Glutamatergic neuron (in vitro differentiated cells): ENCODE measurements around the gene OR7C1. TPM values are rescaled to one million over a fixed set of nuclear protein-coding genes. Genes with fewer than 3 reads are reported as not detected.

Source experiments
- DNase-seq: peaks from one replicate; pipeline ENCODE4 v3.0.0; 2022
- H3K27ac Mint-ChIP-seq: one replicate; pipeline ENCODE4 v1.8.0; 2020; ENCODE audit warnings: mild to moderate bottlenecking, mixed read lengths, inconsistent platforms; ENCODE audit not compliant: unreplicated experiment
- H3K27me3 Mint-ChIP-seq: one replicate; pipeline ENCODE4 v1.8.0; 2020; ENCODE audit warnings: mild to moderate bottlenecking, moderate library complexity, mixed read lengths, inconsistent platforms; ENCODE audit not compliant: unreplicated experiment
- H3K36me3 Mint-ChIP-seq: one replicate; pipeline ENCODE4 v1.8.0; 2020; ENCODE audit warnings: mild to moderate bottlenecking, mixed read lengths, inconsistent platforms; ENCODE audit not compliant: unreplicated experiment
- H3K4me1 Mint-ChIP-seq: one replicate; pipeline ENCODE4 v1.8.0; 2020; ENCODE audit warnings: mild to moderate bottlenecking, low read depth, mixed read lengths, inconsistent platforms; ENCODE audit not compliant: unreplicated experiment
- H3K4me3 Mint-ChIP-seq: one replicate; pipeline ENCODE4 v1.8.0; 2020; ENCODE audit warnings: mild to moderate bottlenecking, mixed read lengths, inconsistent platforms; ENCODE audit not compliant: unreplicated experiment
- H3K9me3 Mint-ChIP-seq: one replicate; pipeline ENCODE4 v1.8.0; 2020; ENCODE audit warnings: mild to moderate bottlenecking, moderate library complexity, mixed read lengths, inconsistent platforms; ENCODE audit not compliant: unreplicated experiment
- total RNA-seq: library from RNA; stranded (reverse); fragmentation: NEBNext Ultra II Directional; extraction: Animal tissue kit (Norgen Biotek cat#: 25700); gene quantifications from one replicate; pipeline ENCODE4 v1.2.1, GENCODE V29; 2021; ENCODE audit not compliant: unreplicated experiment
- TF ChIP-seq, protein P1 (sequence below): fragments of 200-600 bp; sonication (generic); IDR thresholded peaks from one replicate; pipeline ENCODE4 v1.5.0; 2021; ENCODE audit not compliant: partially characterized antibody, unreplicated experiment

OR7C1 gene
- total RNA-seq, 1 donor from 2014 or later = not detected

DNA sequence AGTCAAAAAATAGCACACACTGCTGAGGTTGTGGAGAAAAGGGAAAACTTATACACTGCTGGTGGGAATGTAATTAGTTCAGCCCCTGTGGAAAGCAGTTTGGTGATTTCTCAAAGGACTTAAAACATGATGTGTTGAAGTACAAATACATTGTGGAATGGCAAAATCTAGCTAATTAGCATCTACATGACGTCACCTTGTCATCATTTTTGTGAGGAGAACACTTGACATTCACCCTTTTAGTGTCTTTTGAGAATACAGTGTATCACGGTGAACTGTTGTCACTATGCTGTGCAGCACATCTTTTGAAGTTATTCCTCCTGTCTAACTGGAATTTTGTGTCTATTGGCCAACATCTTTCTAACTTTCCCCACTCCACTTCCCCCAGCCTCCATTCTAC is 8.2 kb upstream of the OR7C1 start:
- Mint-ChIP-seq H3K4me1 (no peaks in the 10 kb centered on the region), H3K9me3 (no peaks in the 10 kb centered on the region), H3K36me3 (no peaks in the 10 kb centered on the region), H3K27me3 (peaks cover 5% of the 10 kb centered on the region), H3K4me3 (no peak overlapping the region), H3K27ac (no peak overlapping the region)
- no peak for DNase-seq
- TF ChIP-seq, protein P1, sequence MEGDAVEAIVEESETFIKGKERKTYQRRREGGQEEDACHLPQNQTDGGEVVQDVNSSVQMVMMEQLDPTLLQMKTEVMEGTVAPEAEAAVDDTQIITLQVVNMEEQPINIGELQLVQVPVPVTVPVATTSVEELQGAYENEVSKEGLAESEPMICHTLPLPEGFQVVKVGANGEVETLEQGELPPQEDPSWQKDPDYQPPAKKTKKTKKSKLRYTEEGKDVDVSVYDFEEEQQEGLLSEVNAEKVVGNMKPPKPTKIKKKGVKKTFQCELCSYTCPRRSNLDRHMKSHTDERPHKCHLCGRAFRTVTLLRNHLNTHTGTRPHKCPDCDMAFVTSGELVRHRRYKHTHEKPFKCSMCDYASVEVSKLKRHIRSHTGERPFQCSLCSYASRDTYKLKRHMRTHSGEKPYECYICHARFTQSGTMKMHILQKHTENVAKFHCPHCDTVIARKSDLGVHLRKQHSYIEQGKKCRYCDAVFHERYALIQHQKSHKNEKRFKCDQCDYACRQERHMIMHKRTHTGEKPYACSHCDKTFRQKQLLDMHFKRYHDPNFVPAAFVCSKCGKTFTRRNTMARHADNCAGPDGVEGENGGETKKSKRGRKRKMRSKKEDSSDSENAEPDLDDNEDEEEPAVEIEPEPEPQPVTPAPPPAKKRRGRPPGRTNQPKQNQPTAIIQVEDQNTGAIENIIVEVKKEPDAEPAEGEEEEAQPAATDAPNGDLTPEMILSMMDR = no peak

DNA sequence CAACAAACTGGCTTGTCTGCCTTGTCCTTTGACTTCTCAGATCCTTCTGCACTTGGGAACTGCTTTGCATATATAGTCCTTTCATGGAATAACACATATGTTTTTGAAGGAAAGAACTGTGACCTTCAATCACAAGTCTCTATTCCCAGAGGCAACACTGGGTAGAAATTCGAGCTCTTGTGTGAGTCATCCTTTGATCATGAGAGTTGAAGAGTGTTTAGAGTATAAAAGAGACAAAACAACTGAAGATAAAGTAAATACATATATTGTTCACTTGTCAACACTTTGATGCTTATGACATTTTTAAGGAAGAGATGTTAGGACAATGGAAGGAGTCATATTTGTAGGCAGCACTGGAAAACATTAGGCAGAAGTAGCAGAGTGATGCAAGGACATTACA is 5.2 kb upstream of the OR7C1 start:
- Mint-ChIP-seq H3K36me3 (no peaks in the 10 kb centered on the region), H3K4me1 (peaks cover 3% of the 10 kb centered on the region), H3K9me3 (no peaks in the 10 kb centered on the region), H3K27ac (no peak overlapping the region), H3K27me3 (peaks cover 5% of the 10 kb centered on the region), H3K4me3 (no peak overlapping the region)
- TF ChIP-seq, protein P1 = no peak
- no peak for DNase-seq

DNA sequence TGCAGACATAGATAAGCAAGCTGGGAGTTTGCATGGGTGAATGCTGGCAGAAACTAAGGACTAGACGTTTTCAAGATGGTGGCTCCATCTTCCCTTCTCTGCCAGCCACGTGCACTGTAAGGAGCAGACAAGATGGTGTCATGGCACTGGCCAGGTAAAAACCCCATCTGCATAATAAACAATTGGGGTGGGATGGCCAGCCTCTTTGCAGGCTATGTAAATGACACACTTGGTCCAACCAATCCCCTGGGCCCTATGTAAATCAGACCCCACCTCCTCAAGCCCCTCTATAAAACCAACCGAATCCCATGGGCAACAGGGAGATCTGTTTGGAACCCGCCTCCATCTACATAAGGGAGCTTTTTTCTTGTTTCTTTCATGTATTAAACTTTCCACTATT is 2.4 kb upstream of the OR7C1 start:
- no peak for DNase-seq
- Mint-ChIP-seq H3K27ac (no peak overlapping the region), H3K4me3 (no peak overlapping the region), H3K4me1 (peaks cover 7% of the 10 kb centered on the region), H3K36me3 (no peaks in the 10 kb centered on the region), H3K27me3 (no peaks in the 10 kb centered on the region), H3K9me3 (no peaks in the 10 kb centered on the region)
- TF ChIP-seq, protein P1 = no peak

DNA sequence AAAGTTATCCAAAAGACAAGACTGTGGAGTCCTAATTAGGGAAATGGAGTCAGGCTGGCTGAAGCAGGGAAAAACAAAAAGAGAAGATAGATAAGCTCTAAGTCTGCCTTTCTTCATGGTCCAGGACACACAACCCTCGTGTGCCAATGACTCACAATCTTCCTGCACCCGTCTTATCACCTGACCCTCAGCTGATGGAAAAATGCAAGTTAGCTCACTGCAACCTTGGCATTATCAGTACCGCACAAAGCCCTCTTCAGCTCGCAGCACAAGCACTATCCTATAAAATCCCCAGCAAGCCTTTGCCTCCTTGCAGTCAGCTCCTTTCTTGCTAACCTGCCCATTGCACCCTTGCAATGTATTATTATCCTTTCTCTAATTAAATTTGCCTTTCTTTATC is 4.3 kb downstream of the OR7C1 start:
- no peak for DNase-seq
- Mint-ChIP-seq H3K4me1 (peaks cover 7% of the 10 kb centered on the region), H3K9me3 (no peaks in the 10 kb centered on the region), H3K4me3 (no peak overlapping the region), H3K36me3 (no peaks in the 10 kb centered on the region), H3K27ac (no peak overlapping the region), H3K27me3 (peaks cover 1% of the 10 kb centered on the region)
- TF ChIP-seq, protein P1 = no peak

DNA sequence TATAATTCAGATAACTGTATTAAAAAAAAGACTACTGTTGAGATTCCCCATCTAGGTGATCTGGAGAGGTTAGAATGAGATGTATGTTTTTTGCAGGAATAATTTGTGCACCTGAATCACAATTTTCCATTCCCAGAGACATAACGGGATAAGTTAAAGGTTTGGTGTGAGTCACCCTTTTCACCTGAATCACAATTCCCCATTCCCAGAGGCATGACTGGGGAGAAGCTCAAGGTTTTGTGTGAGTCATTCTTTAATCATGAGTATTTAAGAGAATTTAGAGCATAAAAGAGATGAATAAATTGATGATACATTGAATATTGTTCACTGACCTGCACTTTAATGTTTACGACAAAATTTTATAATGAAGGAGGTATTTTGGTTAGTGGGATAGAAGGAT is 9.0 kb downstream of the OR7C1 start:
- H3K4me1 Mint-ChIP-seq = no peaks in the 10 kb centered on the region

More for the DNA sequence above, 9.0 kb downstream of the OR7C1 start:
- Mint-ChIP-seq H3K27me3 (peaks cover 7% of the 10 kb centered on the region), H3K27ac (no peak overlapping the region), H3K9me3 (no peaks in the 10 kb centered on the region), H3K36me3 (no peaks in the 10 kb centered on the region), H3K4me3 (no peak overlapping the region)
- DNase-seq = no peak
- TF ChIP-seq, protein P1 = no peak
